GM12865 (cell line): ENCODE data around the gene ST3GAL2.

ENCODE experiments used
- DNase-seq: peaks from one replicate; pipeline ENCODE4 v3.0.0; 2010; ENCODE audit warnings: low read depth
- H3K4me3 ChIP-seq: 2 replicates; pipeline ENCODE4 v1.5.1; 2011; ENCODE audit warnings: mild to moderate bottlenecking, low read depth, low read length, control low read depth
- TF ChIP-seq, protein P1 (sequence below): IDR thresholded peaks from 2 replicates; pipeline ENCODE4 v1.5.1; 2011; ENCODE audit warnings: low read length, control low read depth, low read depth, inconsistent platforms; ENCODE audit not compliant: insufficient read depth; ENCODE audit errors: missing control alignments

ST3GAL2 gene

DNA sequence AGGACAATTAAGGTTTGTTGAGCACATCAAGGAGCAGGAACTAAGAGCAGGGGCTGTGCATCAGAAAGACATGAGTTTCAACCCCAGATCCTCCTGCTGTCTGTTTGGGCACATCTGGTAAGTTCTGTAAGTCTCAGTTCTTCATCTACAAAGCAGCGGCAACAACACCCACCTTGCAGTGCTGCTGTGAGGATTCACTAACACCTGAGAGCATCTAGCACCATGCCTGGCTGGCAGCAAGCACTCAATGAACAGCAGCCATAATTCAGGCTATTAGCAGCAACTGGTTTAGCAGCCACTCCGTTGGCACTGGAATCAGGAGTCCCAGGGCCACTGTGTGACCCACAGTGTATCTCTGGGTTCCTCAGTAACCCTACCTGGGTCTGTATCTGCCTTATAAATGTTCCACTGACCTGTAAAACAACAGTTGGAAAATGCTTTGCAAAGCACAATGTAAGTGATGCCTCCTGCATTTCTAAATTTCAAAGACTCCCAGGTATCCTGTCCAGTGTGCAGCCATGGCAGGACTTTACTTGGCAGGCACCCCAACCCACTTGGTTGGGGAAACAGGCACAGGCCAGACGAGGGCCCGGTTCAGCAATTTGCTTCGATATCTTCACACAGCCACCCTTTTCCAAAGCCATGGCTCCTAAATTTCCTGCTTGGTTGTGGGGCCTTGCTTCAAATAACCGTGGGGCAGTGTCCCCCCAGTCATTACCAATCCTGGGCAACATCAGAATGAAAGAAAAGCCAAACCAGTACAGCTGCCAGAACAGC lies 4.2 kb downstream of the ST3GAL2 start:
- TF ChIP-seq, protein P1, sequence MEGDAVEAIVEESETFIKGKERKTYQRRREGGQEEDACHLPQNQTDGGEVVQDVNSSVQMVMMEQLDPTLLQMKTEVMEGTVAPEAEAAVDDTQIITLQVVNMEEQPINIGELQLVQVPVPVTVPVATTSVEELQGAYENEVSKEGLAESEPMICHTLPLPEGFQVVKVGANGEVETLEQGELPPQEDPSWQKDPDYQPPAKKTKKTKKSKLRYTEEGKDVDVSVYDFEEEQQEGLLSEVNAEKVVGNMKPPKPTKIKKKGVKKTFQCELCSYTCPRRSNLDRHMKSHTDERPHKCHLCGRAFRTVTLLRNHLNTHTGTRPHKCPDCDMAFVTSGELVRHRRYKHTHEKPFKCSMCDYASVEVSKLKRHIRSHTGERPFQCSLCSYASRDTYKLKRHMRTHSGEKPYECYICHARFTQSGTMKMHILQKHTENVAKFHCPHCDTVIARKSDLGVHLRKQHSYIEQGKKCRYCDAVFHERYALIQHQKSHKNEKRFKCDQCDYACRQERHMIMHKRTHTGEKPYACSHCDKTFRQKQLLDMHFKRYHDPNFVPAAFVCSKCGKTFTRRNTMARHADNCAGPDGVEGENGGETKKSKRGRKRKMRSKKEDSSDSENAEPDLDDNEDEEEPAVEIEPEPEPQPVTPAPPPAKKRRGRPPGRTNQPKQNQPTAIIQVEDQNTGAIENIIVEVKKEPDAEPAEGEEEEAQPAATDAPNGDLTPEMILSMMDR = no peak
- DNase-seq = peak; percentile 72
- H3K4me3 ChIP-seq = peak overlapping the region; percentile 23

DNA sequence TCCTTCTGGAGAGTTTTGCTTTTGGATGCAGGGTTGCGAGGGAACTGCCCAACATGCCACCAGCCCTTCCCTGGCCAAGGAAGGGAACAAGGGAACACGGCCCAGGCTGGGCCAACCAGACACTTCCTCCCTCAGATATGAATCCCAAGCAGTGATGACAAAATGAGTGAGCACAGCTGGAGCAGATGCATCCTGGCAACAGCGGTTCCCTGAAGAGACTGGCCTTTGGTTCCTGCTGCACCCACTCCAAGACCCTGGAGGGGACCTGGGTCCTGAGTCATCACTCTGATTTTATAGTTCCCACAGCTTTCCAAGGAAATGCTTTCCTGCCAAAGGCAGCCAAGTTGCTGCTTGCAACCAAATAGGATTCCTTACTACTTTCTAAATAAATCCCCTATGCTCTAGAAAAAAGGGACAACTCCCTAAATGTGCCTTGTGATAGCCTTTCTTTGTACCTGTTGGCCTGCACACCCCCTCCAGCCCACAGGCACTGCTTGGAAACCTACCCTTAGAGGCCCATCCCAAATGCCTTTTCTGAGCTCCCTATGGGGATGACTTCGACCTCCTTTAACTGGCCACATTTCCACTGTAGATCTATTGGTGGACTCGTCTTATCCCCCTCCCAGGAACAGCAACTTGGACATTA lies 5.3 kb downstream of the ST3GAL2 start:
- peak overlapping the region; percentile 32 for H3K4me3 ChIP-seq
- TF ChIP-seq, protein P1 = no peak
- no peak for DNase-seq

DNA sequence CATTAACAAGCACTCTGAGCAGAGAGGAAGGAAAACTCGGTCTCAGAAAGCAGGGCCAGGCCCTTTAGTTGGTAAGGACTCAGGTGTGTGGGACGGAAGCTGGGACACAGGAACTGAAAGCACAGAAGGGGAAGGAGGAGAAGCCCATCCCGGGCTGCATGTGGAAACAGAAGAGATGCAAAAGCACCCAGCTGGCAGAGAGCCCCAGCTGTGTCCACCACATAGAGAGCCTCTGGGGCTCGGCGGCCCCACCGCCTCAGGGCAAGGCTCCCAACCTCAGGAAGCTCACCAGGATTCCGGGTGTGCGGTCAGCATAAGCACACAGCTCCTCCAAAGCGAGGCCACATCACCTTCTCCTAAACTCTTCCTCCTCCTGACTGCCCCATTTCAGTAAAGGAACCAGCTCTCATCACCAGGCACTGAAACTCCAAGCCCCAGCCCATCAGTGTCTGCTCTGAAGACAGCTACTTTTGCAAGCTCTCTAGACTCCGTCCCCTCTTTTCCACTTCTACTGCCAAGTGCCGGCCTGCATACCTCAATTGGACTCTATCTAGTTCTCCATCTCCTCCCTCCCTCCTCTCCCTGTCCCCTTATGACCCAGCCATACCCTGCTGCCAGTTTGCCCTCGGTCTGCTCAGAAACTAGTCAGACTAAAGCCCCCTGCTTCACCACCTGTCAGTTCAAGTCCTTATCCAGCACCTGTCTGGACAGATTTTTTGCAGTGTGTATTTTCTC lies 6.0 kb downstream of the ST3GAL2 start:
- peak overlapping the region; percentile 32 for H3K4me3 ChIP-seq
- TF ChIP-seq, protein P1 = no peak
- peak; percentile 76 for DNase-seq

DNA sequence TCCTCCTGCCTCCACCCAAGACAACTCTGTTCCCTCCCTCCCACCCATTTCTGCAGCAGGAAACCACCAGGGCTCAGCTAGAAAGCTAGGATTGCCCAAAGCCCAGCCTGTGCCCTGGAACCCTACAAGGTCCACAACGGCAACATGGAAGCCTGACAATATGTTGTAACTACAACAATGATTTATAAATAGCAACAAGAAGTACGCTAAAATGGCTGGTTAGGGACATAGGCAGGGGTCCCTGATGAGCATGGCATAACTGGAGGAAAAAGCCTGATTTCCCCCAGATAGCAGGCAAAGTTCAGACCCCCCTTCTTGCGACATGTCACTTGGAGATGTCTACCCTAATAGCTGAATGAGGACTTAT lies 6.6 kb downstream of the ST3GAL2 start:
- H3K4me3 ChIP-seq = peak overlapping the region; percentile 36
- DNase-seq = no peak
- TF ChIP-seq, protein P1 = no peak

DNA sequence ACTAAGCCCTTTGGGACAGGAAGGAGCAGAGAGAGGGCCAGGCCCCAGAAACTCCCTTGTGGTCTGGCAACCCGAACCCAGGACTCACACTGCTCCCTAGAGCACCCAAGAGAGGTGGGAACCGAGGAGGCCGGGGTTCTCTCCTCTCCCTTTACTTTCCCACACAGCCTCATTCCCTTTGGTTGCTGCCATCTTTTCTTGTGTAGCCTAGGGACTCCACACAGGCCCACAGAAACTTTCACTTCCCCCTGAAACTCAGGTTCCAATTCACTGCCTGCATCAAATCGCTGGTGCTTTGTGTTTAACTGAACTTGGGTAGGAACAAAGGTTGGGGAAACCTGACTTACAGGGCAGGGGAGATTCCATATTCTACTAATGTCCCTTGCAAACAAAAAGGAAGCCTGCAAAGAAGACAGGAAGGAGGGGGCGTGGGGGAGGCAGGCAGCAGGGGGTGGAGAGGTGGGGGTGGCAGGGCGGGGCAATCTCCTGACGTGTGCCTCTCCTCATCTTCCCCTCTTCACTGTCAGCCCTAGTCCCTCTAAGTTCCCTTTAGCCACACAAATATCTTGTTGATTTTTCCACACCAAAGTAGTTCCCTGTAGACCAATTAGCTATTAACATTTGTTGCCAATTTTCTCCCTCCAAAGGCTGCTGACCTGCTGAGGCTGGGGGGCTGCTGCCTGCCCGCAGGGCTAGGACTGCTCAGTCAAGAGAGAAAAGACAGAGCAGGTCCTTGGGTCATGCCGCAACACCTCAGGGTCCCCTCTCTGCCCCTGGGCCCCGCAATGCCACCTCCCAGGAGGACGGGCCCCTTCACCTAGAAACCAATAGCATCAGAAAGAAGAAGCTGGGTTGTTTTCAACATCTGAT lies 8.0 kb downstream of the ST3GAL2 start:
- H3K4me3 ChIP-seq = peak overlapping the region; percentile 25
- peak; percentile 97 for DNase-seq
- TF ChIP-seq, protein P1 = no peak

DNA sequence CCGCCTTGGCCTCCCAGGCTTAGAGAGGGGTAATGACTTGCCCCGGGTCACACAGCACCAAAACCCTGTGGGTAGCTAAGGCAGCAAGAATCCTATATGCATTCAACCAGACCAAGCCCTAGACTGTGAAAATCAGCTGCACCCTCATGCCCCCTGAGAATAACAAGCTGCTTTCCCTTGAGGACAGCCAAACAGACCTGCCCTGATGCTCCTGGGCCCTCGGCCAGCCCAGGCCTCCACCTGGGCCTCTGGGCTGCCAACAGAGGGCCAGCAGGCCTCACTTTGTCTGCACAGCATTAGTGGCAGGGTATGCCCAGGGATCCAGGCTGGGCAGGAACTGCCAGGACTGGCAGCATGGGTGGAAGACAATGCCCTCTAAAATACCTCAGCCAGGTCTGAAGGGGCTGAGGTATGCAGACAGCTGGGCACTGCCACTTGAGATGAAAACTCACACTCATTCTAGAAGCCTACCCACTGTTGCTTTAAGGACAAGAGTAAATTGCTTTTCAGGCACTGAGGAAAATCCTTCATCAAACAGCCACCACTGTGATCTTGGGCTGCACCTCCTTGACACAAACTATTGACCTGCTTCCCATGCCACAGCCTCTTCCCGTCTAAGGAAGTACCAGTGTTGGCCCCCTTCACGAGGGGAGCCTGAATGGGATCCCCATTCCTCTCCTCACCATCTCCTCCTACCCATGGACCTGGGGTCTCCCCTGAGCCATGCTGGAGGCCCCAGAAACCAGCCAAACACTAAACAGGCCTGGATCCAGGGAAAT lies 8.8 kb downstream of the ST3GAL2 start:
- TF ChIP-seq, protein P1 = no peak
- peak overlapping the region; percentile 23 for H3K4me3 ChIP-seq
- DNase-seq = peak; percentile 72
